Liver (tissue), 9 donors: ENCODE measurements around the gene HTR4. TPM values are rescaled to one million over a fixed set of nuclear protein-coding genes. Genes with fewer than 3 reads are reported as not detected.

Source experiments
- DNase-seq: peaks from one replicate; pipeline ENCODE4 v3.0.0-alpha.2; 2017; ENCODE audit warnings: low spot score
- H3K27ac ChIP-seq, 2 donors: one replicate each; pipeline ENCODE4 v1.7.0; 2013; ENCODE audit warnings: inconsistent platforms in 2 of 2, low read length in 2 of 2, control low read depth in 1 of 2, low read depth in 1 of 2, mild to moderate bottlenecking in 1 of 2
- H3K27me3 ChIP-seq, 4 donors: one replicate each; pipeline versions ENCODE4 v1.6.1 to v1.7.0; 2013; ENCODE audit warnings: low read length in 3 of 4, inconsistent platforms in 1 of 4, mild to moderate bottlenecking in 1 of 4, moderate library complexity in 1 of 4; ENCODE audit not compliant: control insufficient read depth in 4 of 4, insufficient read depth in 4 of 4
- H3K36me3 ChIP-seq, 4 donors: one replicate each; pipeline versions ENCODE4 v1.6.1 to v1.7.0; 2013; ENCODE audit warnings: low read length in 3 of 4, mild to moderate bottlenecking in 3 of 4, low read depth in 1 of 4, moderate library complexity in 1 of 4; ENCODE audit not compliant: control insufficient read depth in 4 of 4, insufficient read depth in 3 of 4
- H3K4me1 ChIP-seq, 4 donors: one replicate each; pipeline versions ENCODE4 v1.6.1 to v1.7.0; 2013; ENCODE audit warnings: low read length in 3 of 4, mild to moderate bottlenecking in 3 of 4, moderate library complexity in 1 of 4; ENCODE audit not compliant: control insufficient read depth in 4 of 4, insufficient read depth in 4 of 4
- H3K4me3 ChIP-seq, 3 donors: one replicate each; pipeline versions ENCODE4 v1.6.1 to v1.7.0; 2013; ENCODE audit warnings: low read length in 3 of 3, control low read depth in 1 of 3, low read depth in 1 of 3, mild to moderate bottlenecking in 1 of 3
- H3K9ac ChIP-seq, 2 donors: one replicate each; pipeline ENCODE4 v1.7.0; 2013; ENCODE audit warnings: low read length in 2 of 2, mild to moderate bottlenecking in 2 of 2, moderate library complexity in 2 of 2, control low read depth in 1 of 2, low read depth in 1 of 2
- H3K9me3 ChIP-seq, 4 donors: one replicate each; pipeline versions ENCODE4 v1.6.1 to v1.7.0; 2013; ENCODE audit warnings: low read length in 3 of 4; ENCODE audit not compliant: control insufficient read depth in 4 of 4
- CTCF ChIP-seq: fragments of 150-350 bp; IDR thresholded peaks from 2 replicates; pipeline ENCODE4 v1.5.1; 2017; ENCODE audit warnings: improper control_type of control experiment, low read depth, low read length; ENCODE audit not compliant: missing input control
- EGR1 ChIP-seq, 2 donors: IDR thresholded peaks; 2 replicates each; pipeline ENCODE4 v1.6.1; 2016 to 2018; ENCODE audit warnings: antibody characterized with exemption in 2 of 2, low read depth in 2 of 2
- FOXA1 ChIP-seq: IDR thresholded peaks from 2 replicates; pipeline ENCODE4 v1.6.1; 2016; ENCODE audit warnings: antibody characterized with exemption
- FOXA2 ChIP-seq: IDR thresholded peaks from 2 replicates; pipeline ENCODE4 v1.6.1; 2016; ENCODE audit warnings: antibody characterized with exemption
- GABPA ChIP-seq, 2 donors: IDR thresholded peaks in 1 of 2; conservative IDR thresholded peaks in 1 of 2; 2 replicates each; pipeline ENCODE4 v1.6.1; 2016; ENCODE audit warnings: antibody characterized with exemption in 2 of 2, mild to moderate bottlenecking in 1 of 2, moderate library complexity in 1 of 2
- HNF4A ChIP-seq, 2 donors: conservative IDR thresholded peaks; 2 replicates each; pipeline ENCODE4 v1.6.1; 2016; ENCODE audit warnings: antibody characterized with exemption in 2 of 2, mild to moderate bottlenecking in 2 of 2
- HNF4G ChIP-seq: IDR thresholded peaks from 2 replicates; pipeline ENCODE4 v1.6.1; 2016; ENCODE audit warnings: antibody characterized with exemption
- JUND ChIP-seq, 2 donors: IDR thresholded peaks; 2 replicates each; pipeline ENCODE4 v1.6.1; 2016; ENCODE audit warnings: antibody characterized with exemption in 2 of 2
- MAX ChIP-seq: IDR thresholded peaks from 2 replicates; pipeline ENCODE4 v1.6.1; 2016; ENCODE audit warnings: antibody characterized with exemption
- NR2F2 ChIP-seq: IDR thresholded peaks from 2 replicates; pipeline ENCODE4 v1.6.1; 2016; ENCODE audit warnings: antibody characterized with exemption
- RAD21 ChIP-seq, 2 donors: IDR thresholded peaks; 2 replicates each; pipeline ENCODE4 v1.6.1; 2016; ENCODE audit warnings: antibody characterized with exemption in 2 of 2, mild to moderate bottlenecking in 2 of 2
- RXRA ChIP-seq, 2 donors: IDR thresholded peaks; 2 replicates each; pipeline ENCODE4 v1.6.1; 2017 to 2018; ENCODE audit warnings: antibody characterized with exemption in 2 of 2, mild to moderate bottlenecking in 1 of 2
- SP1 ChIP-seq: IDR thresholded peaks from 2 replicates; pipeline ENCODE4 v1.6.1; 2018; ENCODE audit warnings: antibody characterized with exemption, mild to moderate bottlenecking
- TAF1 ChIP-seq: conservative IDR thresholded peaks from 2 replicates; pipeline ENCODE4 v1.6.1; 2016; ENCODE audit warnings: antibody characterized with exemption, mild to moderate bottlenecking
- YY1 ChIP-seq: IDR thresholded peaks from 2 replicates; pipeline ENCODE4 v1.6.1; 2016; ENCODE audit warnings: antibody characterized with exemption, mild to moderate bottlenecking
- WGBS: extraction: QIAGEN DNeasy Blood & Tissue Kit; methylation state at CpG from one replicate; pipeline ENCODE4 v1.1.7; 2013; 5-methylcytosine and 5-hydroxymethylcytosine counted together
- polyA plus RNA-seq, 2 donors: library from polyadenylated mRNA; stranded (reverse) in 1 of 2; unstranded in 1 of 2; fragments of 200-250 nt in 1 of 2; fragments of >200 nt in 1 of 2; fragmentation: Nextera tagmentation in 1 of 2; extraction: Ambion mirVana in 1 of 2; gene quantifications; one replicate each; pipeline versions ENCODE4 v1.2.1 to v1.2.3, GENCODE V29; 2013 to 2015
- total RNA-seq, 2 donors: library from RNA; depleted of rRNA; stranded (reverse); fragments of >200 nt; gene quantifications; one replicate each; pipeline ENCODE4 v1.2.3, GENCODE V29; 2014
- TF ChIP-seq, protein P1 (sequence below): IDR thresholded peaks from 2 replicates; pipeline ENCODE4 v1.6.1; 2016; ENCODE audit warnings: antibody characterized with exemption, mild to moderate bottlenecking
- TF ChIP-seq, protein P2 (sequence below): IDR thresholded peaks from 2 replicates; pipeline ENCODE4 v1.6.1; 2016; ENCODE audit warnings: antibody characterized with exemption
- TF ChIP-seq, protein P3 (sequence below): IDR thresholded peaks from 2 replicates; pipeline ENCODE4 v1.6.1; 2016; ENCODE audit warnings: antibody characterized with exemption
- donor health status: healthy.
- donor health status: healthy.
- donor health status: healthy.
- donor health status: healthy.
- donor health status: healthy.

The HTR4 gene
- total and polyA plus RNA-seq, 4 donors, result 0.19 to 2.4 (median 0.98) TPM

DNA sequence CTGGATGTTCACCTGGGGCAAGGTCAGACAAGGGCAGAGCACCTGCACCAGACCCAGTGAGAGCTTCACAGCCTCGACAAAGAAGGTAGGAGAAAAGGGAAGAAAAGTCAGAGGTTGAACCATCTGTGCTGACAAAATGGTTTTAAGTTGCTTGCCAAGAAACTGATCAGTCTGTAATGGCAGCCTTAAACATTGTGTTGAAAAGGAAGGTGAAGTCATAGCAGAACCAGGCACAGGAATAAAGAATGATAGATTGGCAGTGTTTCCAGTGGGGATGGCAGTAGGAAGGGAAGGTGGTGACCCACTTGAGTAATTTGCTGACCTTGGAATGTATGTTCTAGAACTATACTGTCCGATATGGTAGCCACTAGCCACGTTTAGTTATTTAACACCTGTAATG is 34.2 kb downstream of the HTR4 start:
- Histone ChIP-seq H3K9ac (no peak overlapping the region), H3K9me3 (no peaks in the 10 kb centered on the region), H3K36me3 (no peaks in the 10 kb centered on the region), H3K27ac (no peak overlapping the region), H3K4me3 (no peak overlapping the region), H3K4me1 (no peaks in the 10 kb centered on the region), H3K27me3 (no peaks in the 10 kb centered on the region)
- 80% methylated on average over 3 of the region's 3 CpGs for WGBS
- TF ChIP-seq HNF4G (no peak), RXRA (IDR thresholded peaks at IDR 0.05) (no peak), FOXA2 (no peak), YY1 (no peak), NR2F2 (no peak), SP1 (no peak), TAF1 (no peak), RAD21 (IDR thresholded peaks at IDR 0.05) (no peak), JUND (IDR thresholded peaks at IDR 0.05) (no peak), CTCF (no peak), GABPA (IDR thresholded peaks at IDR 0.05 in 1 of 2, conservative IDR thresholded peaks at IDR 0.05 in 1 of 2) (no peak)
- TF ChIP-seq, protein P1, sequence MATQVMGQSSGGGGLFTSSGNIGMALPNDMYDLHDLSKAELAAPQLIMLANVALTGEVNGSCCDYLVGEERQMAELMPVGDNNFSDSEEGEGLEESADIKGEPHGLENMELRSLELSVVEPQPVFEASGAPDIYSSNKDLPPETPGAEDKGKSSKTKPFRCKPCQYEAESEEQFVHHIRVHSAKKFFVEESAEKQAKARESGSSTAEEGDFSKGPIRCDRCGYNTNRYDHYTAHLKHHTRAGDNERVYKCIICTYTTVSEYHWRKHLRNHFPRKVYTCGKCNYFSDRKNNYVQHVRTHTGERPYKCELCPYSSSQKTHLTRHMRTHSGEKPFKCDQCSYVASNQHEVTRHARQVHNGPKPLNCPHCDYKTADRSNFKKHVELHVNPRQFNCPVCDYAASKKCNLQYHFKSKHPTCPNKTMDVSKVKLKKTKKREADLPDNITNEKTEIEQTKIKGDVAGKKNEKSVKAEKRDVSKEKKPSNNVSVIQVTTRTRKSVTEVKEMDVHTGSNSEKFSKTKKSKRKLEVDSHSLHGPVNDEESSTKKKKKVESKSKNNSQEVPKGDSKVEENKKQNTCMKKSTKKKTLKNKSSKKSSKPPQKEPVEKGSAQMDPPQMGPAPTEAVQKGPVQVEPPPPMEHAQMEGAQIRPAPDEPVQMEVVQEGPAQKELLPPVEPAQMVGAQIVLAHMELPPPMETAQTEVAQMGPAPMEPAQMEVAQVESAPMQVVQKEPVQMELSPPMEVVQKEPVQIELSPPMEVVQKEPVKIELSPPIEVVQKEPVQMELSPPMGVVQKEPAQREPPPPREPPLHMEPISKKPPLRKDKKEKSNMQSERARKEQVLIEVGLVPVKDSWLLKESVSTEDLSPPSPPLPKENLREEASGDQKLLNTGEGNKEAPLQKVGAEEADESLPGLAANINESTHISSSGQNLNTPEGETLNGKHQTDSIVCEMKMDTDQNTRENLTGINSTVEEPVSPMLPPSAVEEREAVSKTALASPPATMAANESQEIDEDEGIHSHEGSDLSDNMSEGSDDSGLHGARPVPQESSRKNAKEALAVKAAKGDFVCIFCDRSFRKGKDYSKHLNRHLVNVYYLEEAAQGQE, result no peak
- no peak for DNase-seq

- 74% methylated on average over 3 of the region's 3 CpGs for WGBS
- no peak for TF ChIP-seq JUND (IDR thresholded peaks at IDR 0.05)
- TF ChIP-seq NR2F2, result no peak
- TF ChIP-seq FOXA1, result no peak
- no peak for TF ChIP-seq YY1
- TF ChIP-seq, protein P2, sequence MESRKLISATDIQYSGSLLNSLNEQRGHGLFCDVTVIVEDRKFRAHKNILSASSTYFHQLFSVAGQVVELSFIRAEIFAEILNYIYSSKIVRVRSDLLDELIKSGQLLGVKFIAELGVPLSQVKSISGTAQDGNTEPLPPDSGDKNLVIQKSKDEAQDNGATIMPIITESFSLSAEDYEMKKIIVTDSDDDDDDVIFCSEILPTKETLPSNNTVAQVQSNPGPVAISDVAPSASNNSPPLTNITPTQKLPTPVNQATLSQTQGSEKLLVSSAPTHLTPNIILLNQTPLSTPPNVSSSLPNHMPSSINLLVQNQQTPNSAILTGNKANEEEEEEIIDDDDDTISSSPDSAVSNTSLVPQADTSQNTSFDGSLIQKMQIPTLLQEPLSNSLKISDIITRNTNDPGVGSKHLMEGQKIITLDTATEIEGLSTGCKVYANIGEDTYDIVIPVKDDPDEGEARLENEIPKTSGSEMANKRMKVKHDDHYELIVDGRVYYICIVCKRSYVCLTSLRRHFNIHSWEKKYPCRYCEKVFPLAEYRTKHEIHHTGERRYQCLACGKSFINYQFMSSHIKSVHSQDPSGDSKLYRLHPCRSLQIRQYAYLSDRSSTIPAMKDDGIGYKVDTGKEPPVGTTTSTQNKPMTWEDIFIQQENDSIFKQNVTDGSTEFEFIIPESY, result no peak
- TF ChIP-seq HNF4A (conservative IDR thresholded peaks at IDR 0.05), result no peak
- TF ChIP-seq SP1, result no peak
- TF ChIP-seq, protein P1, result no peak
- no peak for TF ChIP-seq FOXA2
- no peak for TF ChIP-seq MAX
- TF ChIP-seq CTCF, result no peak
- TF ChIP-seq, protein P3, sequence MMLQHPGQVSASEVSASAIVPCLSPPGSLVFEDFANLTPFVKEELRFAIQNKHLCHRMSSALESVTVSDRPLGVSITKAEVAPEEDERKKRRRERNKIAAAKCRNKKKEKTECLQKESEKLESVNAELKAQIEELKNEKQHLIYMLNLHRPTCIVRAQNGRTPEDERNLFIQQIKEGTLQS, result no peak
- TF ChIP-seq EGR1 (IDR thresholded peaks at IDR 0.05; ENCODE audit: low read depth in 2 of 2), result no peak
- no peak for TF ChIP-seq RXRA (IDR thresholded peaks at IDR 0.05)
- TF ChIP-seq GABPA (IDR thresholded peaks at IDR 0.05 in 1 of 2, conservative IDR thresholded peaks at IDR 0.05 in 1 of 2), result no peak
- TF ChIP-seq RAD21 (IDR thresholded peaks at IDR 0.05), result no peak
- no peak overlapping the region for H3K4me3 ChIP-seq
- H3K9ac ChIP-seq, result no peak overlapping the region
- H3K27ac ChIP-seq, result no peak overlapping the region
- H3K4me1 ChIP-seq, result no peaks in the 10 kb centered on the region
- H3K36me3 ChIP-seq, result no peaks in the 10 kb centered on the region
- H3K9me3 ChIP-seq, result no peaks in the 10 kb centered on the region
- H3K27me3 ChIP-seq, result no peaks in the 10 kb centered on the region
- DNase-seq, result no peak
Measured at GRCh38 chr5:148619484-148619883, 34.8 kb downstream of the HTR4 start.
